GM21515 (cell line): ENCODE data around the gene ELANE.
"Not testable (repeated sequence)": the region's sequence is repeated elsewhere in the genome, so short reads cannot be mapped to it uniquely, and the experiment has no call there.

ENCODE experiments used
- ATAC-seq: cut with Tn5 transposase; IDR thresholded peaks from one replicate; pipeline ENCODE4 v1.9.1; 2021; ENCODE audit not compliant: unreplicated experiment

Gene ELANE

GRCh38 chr19:813219-814151, 38.6 kb upstream of the ELANE start:
- ATAC-seq: no peak

GRCh38 chr19:814152-815078, 37.7 kb upstream of the ELANE start:
- ATAC-seq: no peak

GRCh38 chr19:815079-815774, 36.9 kb upstream of the ELANE start:
- ATAC-seq: no peak

- ATAC-seq: no peak
These were observed 36.2 kb upstream of the ELANE start for GRCh38 chr19:815775-816499.

GRCh38 chr19:816500-816857, 35.6 kb upstream of the ELANE start:
- ATAC-seq: no peak

GRCh38 chr19:820212-820611, 31.9 kb upstream of the ELANE start:
- not testable (repeated sequence) for ATAC-seq

- ATAC-seq: no peak
These were observed 30.8 kb upstream of the ELANE start for GRCh38 chr19:821231-821824.

GRCh38 chr19:821825-822503, 30.1 kb upstream of the ELANE start, which contains the start of gene PLPPR3:
PLPPR3 (minus strand) TSS chr19:821955; CDS start chr19:821559, 396 bp downstream.
- no peak for ATAC-seq

- no peak for ATAC-seq
These were observed 28.5 kb upstream of the ELANE start for GRCh38 chr19:823565-824121.

GRCh38 chr19:824885-825284, 27.2 kb upstream of the ELANE start:
- ATAC-seq: no peak

GRCh38 chr19:825897-826644, 26.0 kb upstream of the ELANE start:
- ATAC-seq: no peak

GRCh38 chr19:827314-827709, 24.8 kb upstream of the ELANE start:
- no peak for ATAC-seq

- ATAC-seq: no peak
These were observed 24.3 kb upstream of the ELANE start, which contains the start of gene AZU1 for GRCh38 chr19:827710-828321. AZU1 (plus strand) TSS chr19:827837; CDS start chr19:827847, 10 bp downstream.

- ATAC-seq: no peak
These were observed 22.9 kb upstream of the ELANE start for GRCh38 chr19:829129-829758.

GRCh38 chr19:831407-832369, 20.4 kb upstream of the ELANE start:
- ATAC-seq: no peak

GRCh38 chr19:834216-834615, 17.9 kb upstream of the ELANE start:
- no peak for ATAC-seq
